Astrocyte (in vitro differentiated cells and primary cell): ENCODE results near the gene CHD8. TPM values are rescaled to one million over a fixed set of nuclear protein-coding genes. Genes with fewer than 3 reads are reported as not detected.
A peak's percentile ranks its signal among the peaks of the same experiment; 100 is the strongest.

Source experiments
- DNase-seq: peaks from one replicate; pipeline ENCODE4 v3.0.0-alpha.2; 2010; ENCODE audit warnings: low read depth
- FAIRE-seq: peaks from 2 replicates; lab custom pipeline; 2011; peaks lifted over from hg19 to GRCh38; lab: Jason Lieb, UNC
- H2AFZ ChIP-seq: 2 replicates; pipeline ENCODE4 v1.6.0; 2012; ENCODE audit warnings: low read depth, low read length, inconsistent platforms
- H3K27ac ChIP-seq: 2 replicates; pipeline ENCODE4 v1.5.1; 2011; ENCODE audit warnings: low read depth, low read length, inconsistent platforms
- H3K27me3 ChIP-seq: 2 replicates; pipeline ENCODE4 v1.6.0; 2011; ENCODE audit warnings: low read length, inconsistent platforms; ENCODE audit not compliant: insufficient read depth
- H3K36me3 ChIP-seq: 2 replicates; pipeline ENCODE4 v1.5.1; 2011; ENCODE audit warnings: low read length, inconsistent platforms; ENCODE audit not compliant: insufficient read depth
- H3K4me1 ChIP-seq: 2 replicates; pipeline ENCODE4 v1.5.1; 2011; ENCODE audit warnings: low read length, inconsistent platforms; ENCODE audit not compliant: insufficient read depth
- H3K4me2 ChIP-seq: 2 replicates; pipeline ENCODE4 v1.6.0; 2012; ENCODE audit warnings: low read length, inconsistent platforms
- H3K4me3 ChIP-seq: 2 replicates; pipeline ENCODE4 v1.5.1; 2011; ENCODE audit warnings: low read depth, mild to moderate bottlenecking, low read length, inconsistent platforms; ENCODE audit not compliant: insufficient read depth
- H3K79me2 ChIP-seq: 2 replicates; pipeline ENCODE4 v1.6.0; 2012; ENCODE audit warnings: mild to moderate bottlenecking, low read length, inconsistent platforms; ENCODE audit not compliant: insufficient read depth
- H3K9ac ChIP-seq: 2 replicates; pipeline ENCODE4 v1.6.0; 2012; ENCODE audit warnings: mild to moderate bottlenecking, low read length, inconsistent platforms
- H3K9me3 ChIP-seq: 2 replicates; pipeline ENCODE4 v1.5.1; 2012; ENCODE audit warnings: low read depth, mild to moderate bottlenecking, low read length, inconsistent platforms; ENCODE audit not compliant: insufficient read depth
- H4K20me1 ChIP-seq: 2 replicates; pipeline ENCODE4 v1.6.0; 2012; ENCODE audit warnings: low read length, inconsistent platforms; ENCODE audit not compliant: insufficient read depth
- H3K27ac Mint-ChIP-seq: one replicate; pipeline ENCODE4 v1.8.0; 2021; ENCODE audit warnings: mild to moderate bottlenecking, mixed read lengths; ENCODE audit not compliant: unreplicated experiment
- H3K27me3 Mint-ChIP-seq: one replicate; pipeline ENCODE4 v1.8.0; 2021; ENCODE audit warnings: low read depth, mixed read lengths; ENCODE audit not compliant: unreplicated experiment
- H3K36me3 Mint-ChIP-seq: one replicate; pipeline ENCODE4 v1.8.0; 2021; ENCODE audit warnings: low read depth, mixed read lengths; ENCODE audit not compliant: unreplicated experiment
- H3K4me1 Mint-ChIP-seq: one replicate; pipeline ENCODE4 v1.8.0; 2021; ENCODE audit warnings: low read depth, mixed read lengths; ENCODE audit not compliant: unreplicated experiment
- H3K4me3 Mint-ChIP-seq: one replicate; pipeline ENCODE4 v1.8.0; 2021; ENCODE audit warnings: mild to moderate bottlenecking, moderate library complexity, mixed read lengths; ENCODE audit not compliant: unreplicated experiment
- H3K9me3 Mint-ChIP-seq: one replicate; pipeline ENCODE4 v1.8.0; 2021; ENCODE audit warnings: mild to moderate bottlenecking, mixed read lengths; ENCODE audit not compliant: unreplicated experiment
- EZH2 ChIP-seq: IDR thresholded peaks from 2 replicates; pipeline ENCODE4 v1.6.1; 2012; ENCODE audit warnings: mild to moderate bottlenecking, low read length, inconsistent platforms; ENCODE audit not compliant: insufficient read depth
- total RNA-seq: library from RNA; stranded (reverse); gene quantifications from 2 replicates; pipeline ENCODE4 v1.2.1, GENCODE V29; 2021
- TF ChIP-seq, protein P1 (sequence below): IDR thresholded peaks from 2 replicates; pipeline ENCODE4 v1.5.1; 2011; ENCODE audit warnings: low read depth, mild to moderate bottlenecking, inconsistent platforms, low read length, moderate library complexity; ENCODE audit not compliant: insufficient read depth

The CHD8 gene
- total RNA-seq, 1 donor from 2014 or later: 111 TPM

DNA sequence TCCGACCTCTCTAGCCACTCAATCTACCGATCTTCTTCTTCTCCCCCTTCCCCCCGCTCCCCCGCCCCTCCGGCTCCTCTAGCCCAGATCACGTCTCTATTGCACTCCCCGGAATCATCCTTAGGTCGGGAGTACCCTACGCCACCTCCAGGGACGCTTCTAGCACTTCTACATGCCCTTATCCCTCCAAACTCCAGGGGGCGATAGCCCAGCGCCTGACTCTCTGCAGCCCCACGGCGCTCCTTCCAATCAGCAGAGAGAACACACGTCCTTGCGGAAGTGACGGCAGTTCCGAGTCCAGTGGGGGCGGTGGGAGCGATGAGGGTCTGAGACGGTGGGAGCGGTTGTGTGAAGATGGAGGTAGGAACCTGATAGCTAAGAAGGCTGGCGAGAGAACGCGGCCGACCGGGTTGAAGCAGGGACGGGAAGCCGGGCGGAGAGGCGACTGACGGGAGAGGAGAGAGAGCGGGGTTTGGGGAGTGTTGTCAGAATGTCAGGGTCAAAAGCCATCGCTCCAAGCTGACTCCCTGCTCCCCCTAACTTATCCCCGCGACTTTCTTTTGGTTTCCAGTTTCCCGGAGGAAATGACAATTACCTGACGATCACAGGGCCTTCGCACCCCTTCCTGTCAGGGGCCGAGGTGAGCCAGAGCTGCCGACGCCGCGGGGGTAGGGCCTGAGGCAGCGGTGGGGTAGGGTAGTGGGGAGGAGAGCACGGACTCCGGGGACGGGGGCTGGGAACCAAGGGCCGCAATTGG, 21.2 kb upstream of the CHD8 start, which contains the start of the genes RAB2B and TOX4:
RAB2B (minus strand) TSS at position 35 of the 757 bp plus-strand sequence. CDS start 87 bp downstream, outside the sequence.
TOX4 (plus strand) TSS at position 271 of the 757 bp plus-strand sequence; CDS start at position 355, 84 bp downstream.
- H3K27ac Mint-ChIP-seq: peak within 1 kb of the TSS; percentile 97
- peaks cover 11% of the 10 kb centered on the region for H3K4me1 ChIP-seq
- H3K27me3 ChIP-seq: no peaks in the 10 kb centered on the region
- peaks cover 5% of the 10 kb centered on the region for H3K36me3 Mint-ChIP-seq
- peaks cover 4% of the 10 kb centered on the region for H3K4me1 Mint-ChIP-seq
- H3K27me3 Mint-ChIP-seq: no peaks in the 10 kb centered on the region
- FAIRE-seq (no peak), DNase-seq (peak; percentile 96)
- peak within 1 kb of the TSS; percentile 98 for H3K4me3 ChIP-seq
- peaks cover 15% of the 10 kb centered on the region for H4K20me1 ChIP-seq
- H3K4me2 ChIP-seq: peak within 1 kb of the TSS; percentile 99
- H3K9me3 Mint-ChIP-seq: no peaks in the 10 kb centered on the region
- TF ChIP-seq, protein P1, sequence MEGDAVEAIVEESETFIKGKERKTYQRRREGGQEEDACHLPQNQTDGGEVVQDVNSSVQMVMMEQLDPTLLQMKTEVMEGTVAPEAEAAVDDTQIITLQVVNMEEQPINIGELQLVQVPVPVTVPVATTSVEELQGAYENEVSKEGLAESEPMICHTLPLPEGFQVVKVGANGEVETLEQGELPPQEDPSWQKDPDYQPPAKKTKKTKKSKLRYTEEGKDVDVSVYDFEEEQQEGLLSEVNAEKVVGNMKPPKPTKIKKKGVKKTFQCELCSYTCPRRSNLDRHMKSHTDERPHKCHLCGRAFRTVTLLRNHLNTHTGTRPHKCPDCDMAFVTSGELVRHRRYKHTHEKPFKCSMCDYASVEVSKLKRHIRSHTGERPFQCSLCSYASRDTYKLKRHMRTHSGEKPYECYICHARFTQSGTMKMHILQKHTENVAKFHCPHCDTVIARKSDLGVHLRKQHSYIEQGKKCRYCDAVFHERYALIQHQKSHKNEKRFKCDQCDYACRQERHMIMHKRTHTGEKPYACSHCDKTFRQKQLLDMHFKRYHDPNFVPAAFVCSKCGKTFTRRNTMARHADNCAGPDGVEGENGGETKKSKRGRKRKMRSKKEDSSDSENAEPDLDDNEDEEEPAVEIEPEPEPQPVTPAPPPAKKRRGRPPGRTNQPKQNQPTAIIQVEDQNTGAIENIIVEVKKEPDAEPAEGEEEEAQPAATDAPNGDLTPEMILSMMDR: peak; percentile 89
- no peak for TF ChIP-seq EZH2
- peak within 1 kb of the TSS; percentile 99 for H3K9ac ChIP-seq
- H3K9me3 ChIP-seq: no peaks in the 10 kb centered on the region
- peaks cover 7% of the 10 kb centered on the region for H3K36me3 ChIP-seq
- H3K4me3 Mint-ChIP-seq: peak within 1 kb of the TSS; percentile 100
- peak within 1 kb of the TSS; percentile 88 for H2AFZ ChIP-seq
- peak within 1 kb of the TSS; percentile 92 for H3K27ac ChIP-seq
- H3K79me2 ChIP-seq: peaks cover 64% of the 10 kb centered on the region

DNA sequence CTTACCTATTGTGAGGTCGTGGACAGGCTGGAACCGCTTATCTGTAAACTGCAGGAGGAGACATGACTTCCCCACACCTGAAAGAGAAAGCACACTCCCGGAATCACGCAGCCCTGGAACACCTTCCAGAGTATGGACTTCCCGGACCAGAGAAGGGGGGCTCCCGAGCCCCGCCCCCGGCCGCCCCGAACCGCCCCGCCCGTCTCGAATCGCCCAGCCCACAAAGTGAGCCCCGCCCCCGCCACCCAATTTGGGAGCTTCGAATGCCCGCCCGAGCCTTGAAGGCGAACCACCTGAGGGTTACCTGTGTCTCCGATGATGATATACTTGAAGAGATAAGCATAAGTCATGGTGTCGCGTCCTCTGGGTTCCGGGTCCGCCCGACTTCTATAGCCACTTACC, 20.6 kb upstream of the CHD8 start:
- Mint-ChIP-seq H3K27me3 (no peaks in the 10 kb centered on the region), H3K9me3 (no peaks in the 10 kb centered on the region), H3K36me3 (peaks cover 5% of the 10 kb centered on the region), H3K4me3 (peak overlapping the region; percentile 100), H3K4me1 (peaks cover 4% of the 10 kb centered on the region), H3K27ac (peak overlapping the region; percentile 97)
- H3K27ac ChIP-seq: peak overlapping the region; percentile 75
- H3K9me3 ChIP-seq: no peaks in the 10 kb centered on the region
- H3K36me3 ChIP-seq: peaks cover 7% of the 10 kb centered on the region
- H3K9ac ChIP-seq: peak overlapping the region; percentile 99
- peaks cover 11% of the 10 kb centered on the region for H3K4me1 ChIP-seq
- TF ChIP-seq, protein P1: no peak
- TF ChIP-seq EZH2: no peak
- H2AFZ ChIP-seq: peak overlapping the region; percentile 85
- peaks cover 12% of the 10 kb centered on the region for H4K20me1 ChIP-seq
- DNase-seq (peak; percentile 42), FAIRE-seq (no peak)
- H3K4me2 ChIP-seq: peak overlapping the region; percentile 94
- peaks cover 58% of the 10 kb centered on the region for H3K79me2 ChIP-seq
- H3K4me3 ChIP-seq: peak overlapping the region; percentile 88
- H3K27me3 ChIP-seq: no peaks in the 10 kb centered on the region
